GM19397 (cell line): ENCODE data around the gene ZBBX.

Experiments
- ATAC-seq: cut with Tn5 transposase; IDR thresholded peaks from one replicate; pipeline ENCODE4 v1.9.1; 2021; ENCODE audit warnings: mild to moderate bottlenecking, moderate library complexity; ENCODE audit not compliant: unreplicated experiment

Gene ZBBX

GRCh38 chr3:167318996-167319615 lies 61.0 kb downstream of the ZBBX start:
- ATAC-seq, result no peak

- no peak for ATAC-seq
These were observed 61.8 kb downstream of the ZBBX start for GRCh38 chr3:167318306-167318705.

- ATAC-seq, result no peak
These were observed 73.8 kb downstream of the ZBBX start for GRCh38 chr3:167306319-167306718.

GRCh38 chr3:167305340-167305890 lies 74.7 kb downstream of the ZBBX start:
- no peak for ATAC-seq

- ATAC-seq, result no peak
These were observed 76.0 kb downstream of the ZBBX start for GRCh38 chr3:167304077-167304476.

GRCh38 chr3:167302678-167303077 lies 77.4 kb downstream of the ZBBX start:
- ATAC-seq, result no peak

GRCh38 chr3:167300207-167300606 lies 79.9 kb downstream of the ZBBX start:
- ATAC-seq, result no peak

GRCh38 chr3:167289435-167289834 lies 90.7 kb downstream of the ZBBX start:
- ATAC-seq, result no peak

GRCh38 chr3:167288737-167289136 lies 91.4 kb downstream of the ZBBX start:
- no peak for ATAC-seq

- no peak for ATAC-seq
These were observed 92.8 kb downstream of the ZBBX start for GRCh38 chr3:167287308-167287707.

- no peak for ATAC-seq
These were observed 105.8 kb downstream of the ZBBX start for GRCh38 chr3:167274141-167274874.

GRCh38 chr3:167253037-167253436 lies 127.1 kb downstream of the ZBBX start:
- no peak for ATAC-seq

GRCh38 chr3:167251678-167252077 lies 128.4 kb downstream of the ZBBX start:
- ATAC-seq, result no peak

- ATAC-seq, result no peak
These were observed 133.8 kb downstream of the ZBBX start for GRCh38 chr3:167246252-167246651.

GRCh38 chr3:167241048-167241845 lies 138.8 kb downstream of the ZBBX start:
- no peak for ATAC-seq

- ATAC-seq, result no peak
These were observed 152.0 kb downstream of the ZBBX start for GRCh38 chr3:167228135-167228534.

GRCh38 chr3:167225821-167226220 lies 154.3 kb downstream of the ZBBX start:
- no peak for ATAC-seq

GRCh38 chr3:167209011-167209410 lies 171.1 kb downstream of the ZBBX start:
- ATAC-seq, result no peak

GRCh38 chr3:167203062-167203461 lies 177.0 kb downstream of the ZBBX start:
- ATAC-seq, result no peak

- no peak for ATAC-seq
These were observed 181.0 kb downstream of the ZBBX start for GRCh38 chr3:167198949-167199600.
